HG02973 (cell line): ENCODE data around the gene MBNL2.

ENCODE experiments used
- ATAC-seq: cut with Tn5 transposase; IDR thresholded peaks from one replicate; pipeline ENCODE4 v1.9.1; 2021; ENCODE audit warnings: moderate library complexity; ENCODE audit not compliant: unreplicated experiment

MBNL2 gene

GRCh38 chr13:97233499-97233898 lies 11.4 kb downstream of the MBNL2 start:
- ATAC-seq: no peak

- ATAC-seq: no peak
Observed at GRCh38 chr13:97234236-97234635, 12.1 kb downstream of the MBNL2 start.

DNA sequence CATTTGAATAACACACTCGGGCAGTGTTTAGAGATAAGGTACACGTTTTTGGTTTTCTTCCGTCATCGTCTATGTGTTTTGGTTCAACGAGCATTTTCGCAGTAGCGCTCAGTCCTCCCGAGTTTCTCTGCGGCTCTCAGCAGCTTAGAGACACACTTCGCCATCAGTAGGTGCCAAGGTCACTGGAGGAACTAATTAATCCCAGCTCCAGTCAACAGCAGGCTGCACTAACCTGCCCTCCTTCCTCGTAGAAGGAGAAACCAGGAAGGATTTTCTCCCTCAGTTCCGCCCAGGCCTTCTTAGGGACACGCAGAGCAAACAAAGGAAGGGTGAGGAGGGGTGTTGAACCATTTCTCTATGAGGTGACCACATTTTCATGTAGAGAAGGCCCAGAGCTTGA lies 12.6 kb downstream of the MBNL2 start:
- no peak for ATAC-seq

DNA sequence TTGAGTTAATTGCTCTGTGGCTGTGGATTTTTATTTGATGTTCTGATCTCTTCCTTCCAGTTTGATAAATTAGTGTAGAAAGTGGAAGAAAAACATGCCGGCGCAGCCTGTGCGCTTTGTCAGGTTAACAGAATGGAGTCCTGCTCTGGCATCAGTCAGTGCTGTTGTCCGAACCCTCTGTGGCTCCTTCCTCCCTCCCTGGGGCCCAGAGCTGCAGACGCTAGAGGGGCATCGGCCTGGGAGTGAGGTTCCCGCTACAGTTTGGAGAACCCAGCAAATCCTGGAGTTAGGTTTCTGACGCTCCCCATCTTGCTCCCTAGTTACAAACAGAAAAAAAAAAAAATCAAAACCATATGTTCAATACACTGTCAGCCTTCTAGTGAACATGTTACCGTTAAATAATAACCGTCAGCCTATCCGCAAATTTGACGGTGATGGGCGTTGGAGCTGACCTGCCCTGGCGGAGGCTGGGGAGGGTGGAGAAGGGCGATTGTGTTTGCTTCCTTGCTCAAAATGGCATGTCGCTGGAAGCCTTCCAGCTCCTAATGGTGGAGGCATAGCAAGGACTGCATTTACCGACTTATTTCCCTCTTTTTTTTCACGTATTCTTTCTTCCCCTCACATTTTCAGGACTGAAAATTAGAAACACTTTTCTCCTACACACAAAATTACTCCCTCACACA lies 13.6 kb downstream of the MBNL2 start:
- ATAC-seq: no peak

- ATAC-seq: no peak
Observed at GRCh38 chr13:97237388-97237787, 15.3 kb downstream of the MBNL2 start.

DNA sequence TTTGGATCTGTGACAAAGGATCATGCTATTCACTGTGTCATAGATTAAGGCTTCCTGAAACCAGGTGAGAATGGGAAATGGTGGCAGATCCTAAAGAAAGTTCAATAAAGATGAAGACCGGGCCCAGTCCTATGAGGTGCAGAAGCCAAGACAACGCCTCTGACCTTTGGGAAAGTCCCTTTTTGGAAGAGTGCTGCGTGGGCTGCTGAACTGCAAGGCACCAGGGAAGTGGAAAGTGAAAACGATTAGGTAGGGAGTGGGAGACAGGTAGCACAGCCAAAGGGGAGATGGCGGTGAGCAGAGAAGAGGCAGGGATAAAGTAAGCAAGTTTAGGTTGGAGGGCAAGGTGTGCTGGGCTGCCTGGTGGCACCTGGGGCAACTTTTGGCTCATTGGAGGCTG lies 16.3 kb downstream of the MBNL2 start:
- no peak for ATAC-seq

GRCh38 chr13:97238883-97239282 lies 16.8 kb downstream of the MBNL2 start:
- no peak for ATAC-seq

- no peak for ATAC-seq
Observed at GRCh38 chr13:97239306-97239705, 17.2 kb downstream of the MBNL2 start.

- no peak for ATAC-seq
Observed at GRCh38 chr13:97239943-97240787, 18.0 kb downstream of the MBNL2 start.

DNA sequence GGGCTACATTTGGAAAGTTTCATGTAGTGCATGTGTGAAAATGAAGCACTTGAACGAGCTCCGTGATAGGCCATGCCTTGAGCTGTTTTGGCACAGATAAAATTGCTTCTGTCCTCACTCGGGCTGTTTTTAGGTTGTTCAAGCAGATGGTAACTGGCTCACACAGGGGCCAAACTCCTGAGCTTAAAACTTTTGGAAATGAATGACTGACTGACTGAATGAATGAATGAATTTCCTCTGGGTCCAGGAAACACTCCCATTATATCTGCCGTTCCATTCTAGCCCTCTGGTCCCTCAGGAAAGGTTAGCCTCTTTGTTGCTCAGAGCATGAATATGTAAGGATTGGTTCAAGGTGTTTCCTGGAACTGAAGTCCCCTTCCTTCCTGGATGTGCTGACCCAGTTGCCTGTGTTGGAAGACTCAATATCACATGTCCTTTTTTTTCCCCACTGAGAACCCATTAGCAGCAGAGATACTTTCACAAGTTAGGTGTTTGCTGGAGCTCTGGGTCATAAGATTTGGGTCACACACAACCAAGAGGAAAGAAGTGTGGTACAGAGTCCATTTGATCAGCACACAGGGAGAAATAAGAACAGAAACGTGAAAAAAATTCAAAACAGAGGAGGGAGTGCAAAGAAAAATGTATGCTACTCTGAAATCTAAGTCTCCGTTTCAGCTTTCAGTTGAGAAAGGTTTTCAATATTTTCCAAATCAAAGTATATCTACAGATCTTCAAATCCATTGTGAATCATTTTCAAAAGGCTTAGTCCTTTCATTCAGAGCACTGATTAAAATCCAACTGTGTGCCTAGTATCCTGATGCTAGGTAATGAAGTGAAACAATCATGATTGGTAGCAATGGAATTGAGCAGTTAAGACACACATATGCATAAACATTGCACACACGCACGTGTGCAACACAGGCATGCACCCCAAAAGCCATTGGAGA lies 18.9 kb downstream of the MBNL2 start:
- ATAC-seq: no peak

DNA sequence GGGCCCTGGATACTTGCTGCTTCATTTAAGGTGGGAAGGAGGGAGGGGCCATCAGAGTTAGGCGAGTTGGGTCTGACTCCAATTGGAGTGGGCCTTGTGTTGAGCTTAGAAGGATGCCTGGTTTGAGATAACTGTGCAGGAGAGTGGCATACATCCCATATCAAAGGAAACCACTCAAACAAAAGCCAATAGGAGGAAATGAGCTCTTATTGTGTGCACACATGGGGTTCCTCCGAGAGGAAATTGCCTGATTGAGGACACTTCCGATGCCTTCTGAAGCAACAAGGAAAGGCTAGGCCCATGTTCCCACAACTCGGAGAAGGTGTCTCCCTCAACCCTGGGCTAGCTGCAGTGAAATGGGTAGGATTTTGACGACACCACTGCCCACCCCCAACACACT lies 19.6 kb downstream of the MBNL2 start:
- no peak for ATAC-seq

GRCh38 chr13:97242755-97243497 lies 20.8 kb downstream of the MBNL2 start:
- no peak for ATAC-seq

DNA sequence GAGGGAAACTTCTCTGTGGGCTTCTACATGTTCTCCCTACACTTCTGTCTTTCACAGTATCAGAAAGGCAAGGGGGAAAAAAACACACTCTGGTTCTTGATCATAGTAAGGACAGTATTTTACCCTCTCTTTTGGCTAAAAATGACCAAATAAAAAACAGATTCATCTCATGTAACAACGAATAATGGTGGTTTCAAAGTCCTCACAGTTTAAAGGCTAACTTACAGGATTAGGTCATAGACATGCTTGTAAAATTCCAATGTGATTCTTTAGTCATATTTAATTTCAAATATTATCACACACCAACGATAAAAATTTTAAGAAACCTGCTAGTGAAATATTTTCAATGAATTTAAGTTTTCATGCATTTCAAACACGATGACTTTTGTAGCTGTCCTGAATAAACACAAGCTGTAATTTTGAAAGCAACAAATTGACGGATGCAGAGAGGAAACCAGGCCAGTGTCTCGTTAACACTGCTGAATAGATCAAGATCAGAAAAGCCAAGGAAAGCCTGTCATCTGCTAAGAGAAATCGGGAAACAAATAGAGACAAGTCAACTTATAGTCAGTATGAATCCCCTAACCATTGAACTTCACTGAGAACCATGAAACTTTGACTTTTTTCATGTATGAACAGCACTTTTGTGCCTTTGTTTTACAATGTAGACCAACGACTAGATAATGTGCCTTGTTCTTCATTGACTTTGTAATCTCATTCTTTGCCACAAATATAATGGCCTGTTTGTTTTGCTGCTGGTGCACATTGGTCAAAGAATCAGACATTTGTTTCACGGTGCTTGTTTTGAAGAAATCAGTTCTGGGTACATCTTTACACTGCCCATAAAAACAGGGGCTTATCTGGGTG lies 22.0 kb downstream of the MBNL2 start:
- ATAC-seq: no peak

GRCh38 chr13:97245011-97245410 lies 22.9 kb downstream of the MBNL2 start:
- ATAC-seq: no peak

DNA sequence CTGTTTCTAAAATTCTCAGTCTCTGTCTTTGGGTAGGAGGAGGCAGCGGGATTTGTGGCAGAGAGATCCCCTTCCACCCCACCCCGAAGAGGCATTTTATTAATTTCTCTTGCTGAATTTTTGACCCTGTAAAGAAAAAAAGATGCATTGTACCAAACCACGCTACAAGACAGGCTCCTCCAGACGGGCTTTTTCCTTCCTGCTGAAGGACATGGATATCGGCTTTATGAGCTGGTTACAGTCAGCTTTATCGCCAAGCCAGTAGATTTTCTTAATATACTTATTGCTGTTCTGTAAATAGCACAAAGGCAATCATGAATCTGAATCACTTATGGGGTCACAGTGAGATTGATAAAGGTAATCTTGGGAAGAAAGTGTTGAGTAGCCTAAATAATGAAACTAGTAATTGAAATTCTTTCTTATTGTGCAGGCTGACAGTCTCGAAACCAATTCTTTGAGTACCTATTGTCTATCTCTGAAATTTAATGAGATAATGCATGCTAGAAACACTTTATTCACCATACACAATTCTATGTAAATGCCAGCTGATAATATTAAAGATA lies 24.5 kb downstream of the MBNL2 start:
- no peak for ATAC-seq

GRCh38 chr13:97248243-97248642 lies 26.1 kb downstream of the MBNL2 start:
- no peak for ATAC-seq

DNA sequence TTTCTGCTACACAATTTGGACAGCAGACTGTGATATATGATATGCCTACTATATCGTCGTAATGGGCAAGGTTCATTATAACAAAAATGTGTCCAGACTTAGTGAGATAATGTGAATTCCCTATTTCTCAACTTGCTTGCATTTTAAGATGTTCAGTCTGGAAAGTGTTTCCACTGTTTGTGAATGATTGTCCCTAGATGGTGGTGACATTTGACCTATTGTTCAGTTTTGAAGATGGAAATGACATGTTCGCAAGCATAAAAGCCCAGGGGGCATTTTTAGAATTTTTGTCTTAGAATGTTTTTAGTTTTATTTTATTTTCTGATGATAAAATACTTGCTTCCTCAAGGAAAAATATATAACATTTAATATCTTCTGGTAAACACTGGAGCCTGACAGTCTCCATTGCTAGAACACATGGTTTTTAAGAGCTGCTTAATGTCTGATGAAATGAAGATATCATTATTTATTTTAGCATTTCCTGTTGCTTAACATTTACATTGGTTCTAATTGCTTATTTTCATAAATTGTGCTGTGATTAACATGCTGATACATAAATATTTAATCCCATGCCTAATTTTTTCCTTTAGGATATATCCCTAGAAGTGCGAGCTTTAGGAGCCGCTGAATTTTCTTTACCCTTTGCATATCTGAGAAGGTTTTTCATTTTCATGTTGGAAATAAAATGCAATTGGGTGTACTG lies 27.1 kb downstream of the MBNL2 start:
- ATAC-seq: no peak

DNA sequence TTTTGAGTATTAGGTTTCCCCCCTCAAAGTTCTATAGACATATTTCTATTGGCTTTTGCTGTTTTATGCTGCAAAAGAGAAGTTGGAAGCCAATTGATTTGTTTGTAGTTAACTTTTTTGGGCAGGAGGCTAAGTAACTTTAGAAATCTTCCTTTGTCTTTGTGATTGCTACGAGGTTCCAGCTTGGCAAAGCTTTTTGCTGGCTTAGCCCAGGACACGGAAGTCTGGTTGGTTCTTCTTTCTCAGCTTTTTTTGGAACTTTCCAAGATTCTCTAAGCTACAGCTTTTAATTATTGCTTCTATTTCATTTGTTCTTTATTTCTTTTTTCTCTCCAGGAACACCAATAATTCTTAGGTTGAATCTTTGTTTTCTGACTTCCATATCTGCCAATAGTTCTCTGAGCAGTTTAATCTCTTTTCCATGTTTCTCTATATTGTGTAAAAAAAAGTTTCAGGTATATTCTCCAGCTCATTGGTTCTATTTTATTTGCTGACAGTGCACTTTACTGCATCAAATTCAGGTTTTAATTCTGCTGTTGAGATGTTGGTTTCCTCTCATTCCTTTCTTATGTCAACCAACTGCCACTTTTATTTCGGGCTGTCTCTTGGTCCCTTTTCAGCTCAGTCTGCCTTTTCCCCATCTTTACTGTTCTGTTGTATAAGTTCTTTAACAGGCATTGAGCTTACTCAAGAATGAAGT lies 27.8 kb downstream of the MBNL2 start:
- no peak for ATAC-seq
